HEK293 (cell line): ENCODE data around the gene ADRA1B.

Experiments
- CTCF ChIA-PET: fragments of 350-600 bp; formaldehyde crosslinking; extraction: SDS; loops from one replicate; lab custom pipeline; 2021; ENCODE audit warnings: antibody characterized with exemption; lab: Yijun Ruan, JAX
- POLR2A ChIA-PET: fragments of 300-600 bp; formaldehyde crosslinking; extraction: SDS; loops from one replicate; lab custom pipeline; 2020; ENCODE audit warnings: antibody characterized with exemption, inconsistent platforms; lab: Yijun Ruan, JAX
- H3K27ac ChIP-seq: fragments of 200-500 bp; sonication (Bioruptor generic); 2 replicates; pipeline ENCODE4 v1.5.1; 2014; ENCODE audit warnings: low read depth, low read length, control low read depth, inconsistent platforms; ENCODE audit errors: extremely low read depth
- H3K36me3 ChIP-seq, 2 experiments: fragments of 200-500 bp in 1 of 2; sonication (Bioruptor generic) in 1 of 2; 1 replicate in 1 of 2; 2 replicates in 1 of 2; pipeline ENCODE4 v1.5.1; 2014 to 2017; ENCODE audit warnings: inconsistent platforms in 2 of 2, low read length in 2 of 2; ENCODE audit not compliant: control insufficient read depth in 2 of 2, insufficient read depth in 1 of 2
- H3K4me1 ChIP-seq: fragments of 200-500 bp; sonication (Bioruptor generic); 2 replicates; pipeline ENCODE4 v1.5.1; 2014; ENCODE audit warnings: mild to moderate bottlenecking, low read length, inconsistent platforms; ENCODE audit not compliant: control insufficient read depth, insufficient read depth
- H3K4me3 ChIP-seq: 2 replicates; pipeline ENCODE4 v1.5.1; 2011; ENCODE audit warnings: low read depth, mild to moderate bottlenecking, control low read depth, low read length, moderate library complexity
- H3K9me3 ChIP-seq: fragments of 200-500 bp; sonication (Bioruptor generic); 2 replicates; pipeline ENCODE4 v1.5.1; 2014; ENCODE audit warnings: low read depth, low read length, inconsistent platforms; ENCODE audit not compliant: control insufficient read depth, insufficient read depth
- KLF16 ChIP-seq: fragments of 450-650 bp; formaldehyde crosslinking; IDR thresholded peaks from 2 replicates; pipeline ENCODE4 v1.5.1; 2017; ENCODE audit warnings: missing biosample characterization, missing genetic modification characterization
- SCRT2 ChIP-seq: fragments of 450-650 bp; formaldehyde crosslinking; IDR thresholded peaks from 2 replicates; pipeline ENCODE4 v1.5.1; 2016; ENCODE audit warnings: missing biosample characterization, missing genetic modification characterization
- SETDB1 ChIP-seq: IDR thresholded peaks from one replicate; pipeline ENCODE4 v1.6.1; 2017; ENCODE audit warnings: mild to moderate bottlenecking, low read length, moderate library complexity, mixed read lengths; ENCODE audit not compliant: insufficient read length
- SP7 ChIP-seq: fragments of 450-650 bp; formaldehyde crosslinking; IDR thresholded peaks from 2 replicates; pipeline ENCODE4 v1.5.1; 2016; ENCODE audit warnings: missing biosample characterization, missing genetic modification characterization
- TRIM28 ChIP-seq: IDR thresholded peaks from 2 replicates; pipeline ENCODE4 v1.6.1; 2011; ENCODE audit warnings: low read length, control low read depth, borderline replicate concordance
- ZFP37 ChIP-seq: fragments of 450-650 bp; formaldehyde crosslinking; IDR thresholded peaks from 2 replicates; pipeline ENCODE4 v1.5.1; 2016; ENCODE audit warnings: missing biosample characterization, missing genetic modification characterization
- ZNF10 ChIP-seq: fragments of 450-650 bp; formaldehyde crosslinking; IDR thresholded peaks from 2 replicates; pipeline ENCODE4 v1.5.1; 2017; ENCODE audit warnings: missing biosample characterization, missing genetic modification characterization
- ZNF114 ChIP-seq: fragments of 450-650 bp; formaldehyde crosslinking; IDR thresholded peaks from 2 replicates; pipeline ENCODE4 v1.5.0; 2017; ENCODE audit warnings: missing biosample characterization, missing genetic modification characterization
- ZNF132 ChIP-seq: fragments of 450-650 bp; formaldehyde crosslinking; IDR thresholded peaks from 2 replicates; pipeline ENCODE4 v1.5.1; 2017; ENCODE audit warnings: missing biosample characterization, missing genetic modification characterization, borderline replicate concordance
- ZNF138 ChIP-seq: fragments of 450-650 bp; formaldehyde crosslinking; IDR thresholded peaks from 2 replicates; pipeline ENCODE4 v1.5.1; 2016; ENCODE audit warnings: missing biosample characterization, missing genetic modification characterization, borderline replicate concordance
- ZNF140 ChIP-seq: fragments of 450-650 bp; formaldehyde crosslinking; IDR thresholded peaks from 2 replicates; pipeline ENCODE4 v1.5.1; 2016; ENCODE audit warnings: missing biosample characterization, missing genetic modification characterization
- ZNF544 ChIP-seq: fragments of 450-650 bp; formaldehyde crosslinking; IDR thresholded peaks from 2 replicates; pipeline ENCODE4 v1.5.0; 2017; ENCODE audit warnings: missing biosample characterization, missing genetic modification characterization
- ZNF560 ChIP-seq: fragments of 450-650 bp; formaldehyde crosslinking; IDR thresholded peaks from 2 replicates; pipeline ENCODE4 v1.5.1; 2017; ENCODE audit warnings: missing biosample characterization, missing genetic modification characterization, borderline replicate concordance
- ZNF571 ChIP-seq: fragments of 450-650 bp; formaldehyde crosslinking; IDR thresholded peaks from 2 replicates; pipeline ENCODE4 v1.5.0; 2017; ENCODE audit warnings: missing biosample characterization, missing genetic modification characterization
- ZNF585B ChIP-seq: fragments of 450-650 bp; formaldehyde crosslinking; IDR thresholded peaks from 2 replicates; pipeline ENCODE4 v1.5.1; 2016; ENCODE audit warnings: missing biosample characterization, missing genetic modification characterization
- ZNF629 ChIP-seq: fragments of 450-650 bp; formaldehyde crosslinking; IDR thresholded peaks from 2 replicates; pipeline ENCODE4 v1.5.1; 2017; ENCODE audit warnings: missing biosample characterization, missing genetic modification characterization
- ZNF654 ChIP-seq: fragments of 450-650 bp; formaldehyde crosslinking; IDR thresholded peaks from 2 replicates; pipeline ENCODE4 v1.5.1; 2016; ENCODE audit warnings: low read depth, missing biosample characterization, missing genetic modification characterization
- ZNF660 ChIP-seq: fragments of 450-650 bp; IDR thresholded peaks from 2 replicates; pipeline ENCODE4 v1.5.1; 2018; ENCODE audit warnings: missing biosample characterization, mild to moderate bottlenecking, missing genetic modification characterization
- ZNF664 ChIP-seq: fragments of 450-650 bp; formaldehyde crosslinking; IDR thresholded peaks from 2 replicates; pipeline ENCODE4 v1.5.1; 2016; ENCODE audit warnings: missing biosample characterization, missing genetic modification characterization
- ZNF701 ChIP-seq: fragments of 450-650 bp; formaldehyde crosslinking; IDR thresholded peaks from 2 replicates; pipeline ENCODE4 v1.5.1; 2016; ENCODE audit warnings: missing biosample characterization, missing genetic modification characterization
- ZNF768 ChIP-seq: fragments of 450-650 bp; formaldehyde crosslinking; IDR thresholded peaks from 2 replicates; pipeline ENCODE4 v1.5.1; 2018; ENCODE audit warnings: missing biosample characterization, mild to moderate bottlenecking, missing genetic modification characterization
- ZNF791 ChIP-seq: fragments of 450-650 bp; formaldehyde crosslinking; IDR thresholded peaks from 2 replicates; pipeline ENCODE4 v1.5.1; 2016; ENCODE audit warnings: missing biosample characterization, missing genetic modification characterization
- TF ChIP-seq, protein P1 (sequence below): fragments of 450-650 bp; formaldehyde crosslinking; IDR thresholded peaks from 2 replicates; pipeline ENCODE4 v1.5.1; 2016; ENCODE audit warnings: missing biosample characterization, missing genetic modification characterization
- TF ChIP-seq, protein P2 (sequence below): fragments of 450-650 bp; formaldehyde crosslinking; IDR thresholded peaks from 2 replicates; pipeline ENCODE4 v1.5.1; 2017; ENCODE audit warnings: missing biosample characterization, missing genetic modification characterization
- TF ChIP-seq, protein P3 (sequence below): fragments of 450-650 bp; formaldehyde crosslinking; IDR thresholded peaks from 2 replicates; pipeline ENCODE4 v1.5.1; 2016; ENCODE audit warnings: missing biosample characterization, missing genetic modification characterization

The ADRA1B gene

DNA sequence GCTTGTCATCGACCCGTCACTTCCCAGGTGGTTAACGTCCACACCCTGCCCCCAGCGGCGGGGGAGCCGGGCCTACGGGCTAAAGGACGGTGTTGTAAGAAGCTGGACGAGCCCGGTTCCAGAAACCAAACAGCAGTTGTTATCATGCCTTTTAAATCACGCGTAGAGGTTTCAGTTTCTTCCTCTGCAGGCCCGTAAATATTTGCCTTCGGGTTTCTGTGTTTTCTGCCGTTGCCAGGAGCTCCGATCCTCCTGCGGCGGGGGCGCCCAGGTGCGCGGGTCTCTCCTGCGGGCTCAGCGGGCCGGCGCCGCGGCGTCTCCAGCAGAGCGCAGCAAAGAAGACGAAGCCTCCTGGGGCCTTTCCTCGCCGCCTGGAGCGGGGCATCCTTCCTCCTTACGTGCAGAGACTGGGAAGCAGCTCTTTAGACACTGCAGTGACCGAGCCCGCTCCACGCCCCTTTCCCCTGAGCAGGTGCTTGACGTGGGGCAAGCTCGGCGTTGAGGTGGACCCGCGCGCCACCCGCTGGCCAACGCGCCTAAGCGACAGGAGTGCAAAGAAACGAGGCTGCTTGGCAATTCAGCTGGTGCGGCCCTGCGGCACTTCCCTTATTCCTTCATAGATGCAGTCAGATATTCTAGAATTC, 70.9 kb downstream of the ADRA1B start (continued):
- TF ChIP-seq, protein P1, sequence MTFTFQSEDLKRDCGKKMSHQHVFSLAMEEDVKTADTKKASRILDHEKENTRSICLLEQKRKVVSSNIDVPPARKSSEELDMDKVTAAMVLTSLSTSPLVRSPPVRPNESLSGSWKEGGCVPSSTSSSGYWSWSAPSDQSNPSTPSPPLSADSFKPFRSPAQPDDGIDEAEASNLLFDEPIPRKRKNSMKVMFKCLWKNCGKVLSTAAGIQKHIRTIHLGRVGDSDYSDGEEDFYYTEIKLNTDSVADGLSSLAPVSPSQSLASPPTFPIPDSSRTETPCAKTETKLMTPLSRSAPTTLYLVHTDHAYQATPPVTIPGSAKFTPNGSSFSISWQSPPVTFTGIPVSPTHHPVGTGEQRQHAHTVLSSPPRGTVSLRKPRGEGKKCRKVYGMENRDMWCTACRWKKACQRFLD (tag by site-specific recombination), result no peak
- peak; percentile 73; the same call in 1 of the 2 replicates for TF ChIP-seq ZNF10
- no peak for TF ChIP-seq ZNF571
- TF ChIP-seq ZNF701 (tag by site-specific recombination), result no peak

DNA sequence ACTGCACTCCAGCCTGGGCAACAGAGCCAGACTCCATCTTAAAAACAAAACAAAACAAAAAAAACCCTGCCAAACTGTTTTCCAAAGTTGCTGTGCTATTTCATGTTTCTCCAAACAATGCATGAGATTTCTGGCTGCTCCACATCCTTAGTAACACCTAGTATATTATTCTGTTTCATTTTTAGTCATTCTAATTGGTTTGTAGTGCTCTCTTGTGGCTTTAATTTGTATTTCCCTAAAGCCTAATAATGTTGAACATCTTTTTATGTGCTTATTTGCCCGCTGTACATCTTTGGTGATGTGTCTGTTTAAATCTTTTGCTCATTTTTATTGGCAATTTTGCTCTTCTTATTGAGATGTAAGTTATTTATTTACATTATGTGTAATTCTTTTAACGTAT, 74.2 kb downstream of the ADRA1B start:
- H3K27ac ChIP-seq, result no peak overlapping the region
- peak; percentile 27; the same call in 1 of the 2 replicates for TF ChIP-seq ZNF654 (tag by site-specific recombination)
- TF ChIP-seq ZNF140 (tag by site-specific recombination), result no peak
- no peak for TF ChIP-seq ZNF585B (tag by site-specific recombination)
- peaks cover 3% of the 10 kb centered on the region; the same call in 1 of the 2 replicates for H3K4me1 ChIP-seq
- POLR2A ChIA-PET, result no interaction called here
- CTCF ChIA-PET, result interaction anchor here (0.6 kb wide), 1 partner anchor 729 kb away, joined by 7 read pairs; no protein-coding TSS in a partner anchor
- peaks cover 2% of the 10 kb centered on the region; the same call in 1 of the 2 replicates for H3K9me3 ChIP-seq
- H3K4me3 ChIP-seq, result no peak overlapping the region
- H3K36me3 ChIP-seq, result no peaks in the 10 kb centered on the region

DNA sequence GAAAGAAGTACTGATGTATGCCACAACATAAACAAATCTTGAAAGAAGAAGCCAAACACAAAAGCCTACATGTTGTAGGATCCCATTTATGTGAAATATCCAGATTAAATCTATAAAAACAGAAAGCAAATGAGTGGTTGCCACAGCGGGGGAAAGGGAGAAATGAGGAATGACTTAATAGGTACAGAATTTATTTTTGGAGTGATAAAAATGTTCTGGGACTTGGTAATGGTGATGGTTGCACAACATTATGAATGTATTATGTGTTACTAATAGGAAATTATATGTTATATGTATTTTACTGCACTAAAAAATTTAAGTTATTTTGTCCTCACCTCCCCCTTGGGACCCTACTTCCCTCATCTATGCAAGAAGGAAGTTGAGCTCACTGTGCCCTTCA, 76.3 kb downstream of the ADRA1B start:
- TF ChIP-seq SP7 (tag by site-specific recombination) (no peak), ZNF138 (tag by site-specific recombination) (no peak), KLF16 (tag by site-specific recombination) (no peak), ZNF544 (tag by site-specific recombination) (no peak), ZNF560 (tag by site-specific recombination) (no peak), SCRT2 (tag by site-specific recombination) (no peak), ZNF571 (no peak), ZNF660 (tag by site-specific recombination) (no peak), ZNF132 (tag by site-specific recombination) (no peak), ZNF768 (tag by site-specific recombination) (no peak)
- TF ChIP-seq, protein P2, sequence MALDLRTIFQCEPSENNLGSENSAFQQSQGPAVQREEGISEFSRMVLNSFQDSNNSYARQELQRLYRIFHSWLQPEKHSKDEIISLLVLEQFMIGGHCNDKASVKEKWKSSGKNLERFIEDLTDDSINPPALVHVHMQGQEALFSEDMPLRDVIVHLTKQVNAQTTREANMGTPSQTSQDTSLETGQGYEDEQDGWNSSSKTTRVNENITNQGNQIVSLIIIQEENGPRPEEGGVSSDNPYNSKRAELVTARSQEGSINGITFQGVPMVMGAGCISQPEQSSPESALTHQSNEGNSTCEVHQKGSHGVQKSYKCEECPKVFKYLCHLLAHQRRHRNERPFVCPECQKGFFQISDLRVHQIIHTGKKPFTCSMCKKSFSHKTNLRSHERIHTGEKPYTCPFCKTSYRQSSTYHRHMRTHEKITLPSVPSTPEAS, result no peak
- TF ChIP-seq, protein P1 (tag by site-specific recombination), result no peak
- Histone ChIP-seq H3K4me1 (no peaks in the 10 kb centered on the region), H3K36me3 (no peaks in the 10 kb centered on the region), H3K9me3 (peaks cover 2% of the 10 kb centered on the region; the same call in 1 of the 2 replicates), H3K27ac (no peak overlapping the region), H3K4me3 (no peak overlapping the region)
- ChIA-PET POLR2A (no interaction called here), CTCF (interaction anchor here (0.8 to 1.5 kb wide), 3 partner anchors 545 to 548 kb away, joined by 3 to 5 read pairs (median 3); no protein-coding TSS in a partner anchor)

DNA sequence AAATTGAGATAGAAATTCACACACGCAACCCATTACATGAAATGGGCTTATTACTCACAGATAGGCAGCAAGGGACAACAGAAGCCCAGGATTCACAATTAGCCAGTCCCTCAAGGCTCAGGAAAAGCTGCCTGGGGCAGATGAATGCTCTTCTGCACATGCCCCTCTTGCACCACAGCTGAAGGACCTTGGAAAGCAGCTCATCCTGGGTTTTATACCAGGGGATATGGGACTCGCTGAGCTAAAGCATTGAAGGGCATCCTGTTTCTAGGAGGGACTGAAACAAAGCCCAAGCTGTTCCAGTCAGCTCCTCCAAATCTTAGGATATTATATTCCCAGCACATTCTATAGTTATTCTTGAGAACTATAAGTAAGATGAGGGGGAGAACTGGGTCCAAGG, 76.9 kb downstream of the ADRA1B start:
- no peak overlapping the region for H3K4me3 ChIP-seq
- H3K4me1 ChIP-seq, result no peaks in the 10 kb centered on the region
- TF ChIP-seq ZNF629 (tag by site-specific recombination) (no peak), SETDB1 (peak; percentile 88), ZNF791 (tag by site-specific recombination) (no peak), TRIM28 (peak; percentile 69; the same call in 1 of the 2 replicates), ZNF664 (tag by site-specific recombination) (no peak), ZFP37 (tag by site-specific recombination) (no peak), ZNF114 (tag by site-specific recombination) (no peak)
- TF ChIP-seq, protein P3, sequence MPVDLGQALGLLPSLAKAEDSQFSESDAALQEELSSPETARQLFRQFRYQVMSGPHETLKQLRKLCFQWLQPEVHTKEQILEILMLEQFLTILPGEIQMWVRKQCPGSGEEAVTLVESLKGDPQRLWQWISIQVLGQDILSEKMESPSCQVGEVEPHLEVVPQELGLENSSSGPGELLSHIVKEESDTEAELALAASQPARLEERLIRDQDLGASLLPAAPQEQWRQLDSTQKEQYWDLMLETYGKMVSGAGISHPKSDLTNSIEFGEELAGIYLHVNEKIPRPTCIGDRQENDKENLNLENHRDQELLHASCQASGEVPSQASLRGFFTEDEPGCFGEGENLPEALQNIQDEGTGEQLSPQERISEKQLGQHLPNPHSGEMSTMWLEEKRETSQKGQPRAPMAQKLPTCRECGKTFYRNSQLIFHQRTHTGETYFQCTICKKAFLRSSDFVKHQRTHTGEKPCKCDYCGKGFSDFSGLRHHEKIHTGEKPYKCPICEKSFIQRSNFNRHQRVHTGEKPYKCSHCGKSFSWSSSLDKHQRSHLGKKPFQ (tag by site-specific recombination), result no peak
- ChIA-PET CTCF (interaction anchor here (0.8 kb wide), 2 partner anchors 210 to 548 kb away, joined by 3 read pairs; no protein-coding TSS in a partner anchor), POLR2A (no interaction called here)
- H3K27ac ChIP-seq, result no peak overlapping the region
- no peaks in the 10 kb centered on the region for H3K36me3 ChIP-seq
- peaks cover 2% of the 10 kb centered on the region; the same call in 1 of the 2 replicates for H3K9me3 ChIP-seq
